OCI-LY1 (cell line): Measurements from ENCODE around the gene POLR1A.

Experiments used
- H2AFZ ChIP-seq: fragments of 200-600 bp; sonication (generic), shearing (Covaris generic); 2 replicates; pipeline ENCODE4 v1.6.0; 2014; ENCODE audit warnings: antibody characterized with exemption, mild to moderate bottlenecking, low read length
- H3F3A ChIP-seq: fragments of 200-600 bp; sonication (generic), shearing (Covaris generic); 2 replicates; pipeline ENCODE4 v1.6.0; 2014; ENCODE audit warnings: mild to moderate bottlenecking, antibody characterized with exemption, low read length, moderate library complexity; ENCODE audit not compliant: insufficient read depth
- H3K27ac ChIP-seq: fragments of 200-600 bp; sonication (generic); 2 replicates; pipeline ENCODE4 v1.5.1; 2014; ENCODE audit warnings: low read length, mixed run types, mild to moderate bottlenecking, low read depth; ENCODE audit not compliant: poor library complexity, severe bottlenecking
- H3K27me3 ChIP-seq: fragments of 200-600 bp; sonication (generic); 2 replicates; pipeline ENCODE4 v1.6.0; 2014; ENCODE audit warnings: antibody characterized with exemption, mild to moderate bottlenecking, low read length, moderate library complexity; ENCODE audit not compliant: insufficient read depth
- H3K36me3 ChIP-seq: fragments of 200-600 bp; sonication (generic); 2 replicates; pipeline ENCODE4 v1.6.1; 2014; ENCODE audit warnings: mild to moderate bottlenecking, antibody characterized with exemption, low read length, moderate library complexity, mixed read lengths; ENCODE audit not compliant: insufficient read depth
- H3K4me1 ChIP-seq: fragments of 200-600 bp; sonication (generic); 2 replicates; pipeline ENCODE4 v1.5.1; 2014; ENCODE audit warnings: mild to moderate bottlenecking, low read length, moderate library complexity; ENCODE audit not compliant: insufficient read depth, severe bottlenecking
- H3K4me2 ChIP-seq: fragments of 200-600 bp; sonication (generic), shearing (Covaris generic); 2 replicates; pipeline ENCODE4 v1.6.1; 2014; ENCODE audit warnings: low read length
- H3K4me3 ChIP-seq: fragments of 200-600 bp; sonication (generic); 2 replicates; pipeline ENCODE4 v1.5.1; 2014; ENCODE audit warnings: low read length, low read depth, mild to moderate bottlenecking, mixed read lengths; ENCODE audit not compliant: poor library complexity, severe bottlenecking
- H3K79me2 ChIP-seq: fragments of 200-600 bp; shearing (Covaris generic); 2 replicates; pipeline ENCODE4 v1.6.1; 2016; ENCODE audit warnings: mixed run types, low read length, mixed read lengths; ENCODE audit not compliant: insufficient read depth
- H3K9ac ChIP-seq: fragments of 200-600 bp; sonication (generic), shearing (Covaris generic); 2 replicates; pipeline ENCODE4 v1.6.1; 2014; ENCODE audit warnings: mild to moderate bottlenecking, low read length, mixed read lengths
- H3K9me2 ChIP-seq: fragments of 200-600 bp; sonication (generic), shearing (Covaris generic); 2 replicates; pipeline ENCODE4 v1.6.1; 2014; ENCODE audit warnings: low read depth, mild to moderate bottlenecking, low read length, mixed read lengths
- H3K9me3 ChIP-seq: fragments of 200-600 bp; shearing (Covaris generic); 2 replicates; pipeline ENCODE4 v1.6.1; 2014; ENCODE audit warnings: low read length, mixed read lengths
- H4K20me1 ChIP-seq: fragments of 200-600 bp; sonication (generic), shearing (Covaris generic); 2 replicates; pipeline ENCODE4 v1.6.0; 2016; ENCODE audit warnings: mild to moderate bottlenecking, low read length; ENCODE audit not compliant: insufficient read depth
- CTCF ChIP-seq: fragments of 200-600 bp; sonication (generic), shearing (Covaris generic); IDR thresholded peaks from 2 replicates; pipeline ENCODE4 v1.5.1; 2017; ENCODE audit warnings: mild to moderate bottlenecking, antibody characterized with exemption, low read length, moderate library complexity, mixed read lengths
- EZH2 ChIP-seq: fragments of 200-600 bp; sonication (generic), shearing (Covaris generic); IDR thresholded peaks from 2 replicates; pipeline ENCODE4 v1.8.0; 2017; ENCODE audit warnings: borderline replicate concordance, mixed run types, mild to moderate bottlenecking, antibody characterized with exemption, low read length, moderate library complexity, mixed read lengths

Gene POLR1A

GRCh38 chr2:86052265-86052664 is 53.4 kb downstream of the POLR1A start:
- Histone ChIP-seq H3K4me3 (no peak overlapping the region), H3K79me2 (no peaks in the 10 kb centered on the region), H2AFZ (no peak overlapping the region), H3K9ac (no peak overlapping the region), H4K20me1 (no peaks in the 10 kb centered on the region), H3K4me1 (no peaks in the 10 kb centered on the region), H3K9me3 (no peaks in the 10 kb centered on the region), H3F3A (no peaks in the 10 kb centered on the region), H3K4me2 (no peak overlapping the region), H3K36me3 (peaks cover 91% of the 10 kb centered on the region), H3K27me3 (no peaks in the 10 kb centered on the region), H3K9me2 (no peaks in the 10 kb centered on the region), H3K27ac (no peak overlapping the region)
- TF ChIP-seq CTCF (no peak), EZH2 (no peak)

GRCh38 chr2:86050301-86050700 is 55.4 kb downstream of the POLR1A start:
- no peaks in the 10 kb centered on the region for H3K9me2 ChIP-seq
- H3K9me3 ChIP-seq = no peaks in the 10 kb centered on the region
- H4K20me1 ChIP-seq = no peaks in the 10 kb centered on the region
- H2AFZ ChIP-seq = no peak overlapping the region
- H3K27ac ChIP-seq = no peak overlapping the region
- H3K4me2 ChIP-seq = no peak overlapping the region
- TF ChIP-seq CTCF = no peak
- no peak for TF ChIP-seq EZH2
- H3K36me3 ChIP-seq = peaks cover 95% of the 10 kb centered on the region
- no peaks in the 10 kb centered on the region for H3K4me1 ChIP-seq
- no peaks in the 10 kb centered on the region for H3F3A ChIP-seq
- H3K4me3 ChIP-seq = no peak overlapping the region
- H3K79me2 ChIP-seq = no peaks in the 10 kb centered on the region
- no peak overlapping the region for H3K9ac ChIP-seq
- no peaks in the 10 kb centered on the region for H3K27me3 ChIP-seq

GRCh38 chr2:86049529-86049928 is 56.2 kb downstream of the POLR1A start:
- H2AFZ ChIP-seq = no peak overlapping the region
- H3K36me3 ChIP-seq = peaks cover 95% of the 10 kb centered on the region
- H3K4me2 ChIP-seq = no peak overlapping the region
- TF ChIP-seq CTCF (no peak), EZH2 (no peak)
- H3K4me3 ChIP-seq = no peak overlapping the region
- H3F3A ChIP-seq = no peaks in the 10 kb centered on the region
- H4K20me1 ChIP-seq = no peaks in the 10 kb centered on the region
- H3K79me2 ChIP-seq = no peaks in the 10 kb centered on the region
- H3K27me3 ChIP-seq = no peaks in the 10 kb centered on the region
- no peaks in the 10 kb centered on the region for H3K4me1 ChIP-seq
- no peaks in the 10 kb centered on the region for H3K9me3 ChIP-seq
- no peak overlapping the region for H3K9ac ChIP-seq
- H3K27ac ChIP-seq = no peak overlapping the region
- H3K9me2 ChIP-seq = no peaks in the 10 kb centered on the region
